ENCODE data around the gene MRPL14. TPM values are rescaled to one million over a fixed set of nuclear protein-coding genes. Genes with fewer than 3 reads are reported as not detected.

Gene MRPL14
- total RNA-seq, 1 donor from 2014 or later: 36.1 TPM

DNA sequence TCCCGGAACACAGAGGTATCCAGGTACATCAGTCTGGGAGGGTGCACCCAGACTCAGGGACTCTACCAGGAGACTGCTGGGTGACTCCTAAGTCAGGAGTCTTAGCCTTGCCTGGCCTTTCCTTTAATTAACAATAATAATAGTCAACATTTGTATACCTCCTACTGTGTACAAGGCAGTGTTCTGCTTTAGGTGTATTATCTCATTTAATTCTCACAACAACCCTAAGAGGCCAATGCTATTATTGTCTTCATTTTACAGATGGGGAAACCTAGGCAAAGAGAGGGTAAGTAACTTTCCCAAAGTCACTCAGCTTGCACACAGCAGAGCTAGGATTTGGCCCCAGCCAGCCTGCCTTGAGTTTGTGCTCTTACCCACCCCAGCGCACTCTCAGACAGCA, 39.6 kb downstream of the MRPL14 start:
- Histone ChIP-seq H3K4me1 (no peaks in the 10 kb centered on the region), H3K36me3 (no peaks in the 10 kb centered on the region), H3K27ac (no peak overlapping the region), H3K9me3 (no peaks in the 10 kb centered on the region), H3K27me3 (no peaks in the 10 kb centered on the region), H3K4me3 (no peak overlapping the region)
- TF ChIP-seq, protein P1, sequence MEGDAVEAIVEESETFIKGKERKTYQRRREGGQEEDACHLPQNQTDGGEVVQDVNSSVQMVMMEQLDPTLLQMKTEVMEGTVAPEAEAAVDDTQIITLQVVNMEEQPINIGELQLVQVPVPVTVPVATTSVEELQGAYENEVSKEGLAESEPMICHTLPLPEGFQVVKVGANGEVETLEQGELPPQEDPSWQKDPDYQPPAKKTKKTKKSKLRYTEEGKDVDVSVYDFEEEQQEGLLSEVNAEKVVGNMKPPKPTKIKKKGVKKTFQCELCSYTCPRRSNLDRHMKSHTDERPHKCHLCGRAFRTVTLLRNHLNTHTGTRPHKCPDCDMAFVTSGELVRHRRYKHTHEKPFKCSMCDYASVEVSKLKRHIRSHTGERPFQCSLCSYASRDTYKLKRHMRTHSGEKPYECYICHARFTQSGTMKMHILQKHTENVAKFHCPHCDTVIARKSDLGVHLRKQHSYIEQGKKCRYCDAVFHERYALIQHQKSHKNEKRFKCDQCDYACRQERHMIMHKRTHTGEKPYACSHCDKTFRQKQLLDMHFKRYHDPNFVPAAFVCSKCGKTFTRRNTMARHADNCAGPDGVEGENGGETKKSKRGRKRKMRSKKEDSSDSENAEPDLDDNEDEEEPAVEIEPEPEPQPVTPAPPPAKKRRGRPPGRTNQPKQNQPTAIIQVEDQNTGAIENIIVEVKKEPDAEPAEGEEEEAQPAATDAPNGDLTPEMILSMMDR (IDR thresholded peaks at IDR 0.05): no peak
- TF ChIP-seq POLR2A (IDR thresholded peaks at IDR 0.05) (no peak), POLR2AphosphoS5 (IDR thresholded peaks at IDR 0.05; ENCODE audit: insufficient read depth in 1 of 2, low read depth in 1 of 2) (no peak)
- intact Hi-C loops (cut with DNase I): no loop called here
- DNase-seq (ENCODE audit: extremely low spot score in 2 of 2): no peak

DNA sequence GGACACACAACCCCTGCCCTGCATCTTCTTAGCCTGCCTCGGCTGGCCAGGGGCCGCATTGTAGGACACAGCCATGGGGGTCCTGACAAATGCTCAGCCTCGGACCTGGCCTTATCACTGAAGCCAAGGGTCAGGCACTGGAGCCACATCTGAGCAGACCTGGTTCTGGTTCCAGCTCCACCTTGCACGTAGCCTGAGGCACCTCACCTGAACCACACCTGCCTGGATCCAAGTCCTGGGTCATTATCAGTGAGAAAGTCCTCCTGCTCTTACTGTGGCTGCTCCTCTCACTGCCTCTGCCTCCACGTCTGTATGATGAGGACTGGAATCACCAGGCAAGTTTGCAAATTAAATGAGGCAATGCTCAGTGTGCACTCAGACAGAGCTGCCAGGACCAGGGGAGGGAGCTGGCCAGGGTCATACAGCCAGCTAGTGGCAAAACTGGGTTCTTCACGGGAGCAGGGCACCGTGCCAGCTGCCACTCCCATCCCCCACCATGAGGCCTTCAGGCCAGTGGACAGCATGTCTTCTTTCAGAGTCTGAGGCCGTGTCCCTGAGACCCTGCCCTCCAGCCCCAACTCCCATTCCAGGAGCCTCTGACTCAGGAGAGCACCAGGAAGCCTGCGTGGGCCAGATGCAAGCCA, 40.2 kb downstream of the MRPL14 start:
- Histone ChIP-seq H3K4me1 (no peaks in the 10 kb centered on the region), H3K36me3 (no peaks in the 10 kb centered on the region), H3K27me3 (no peaks in the 10 kb centered on the region), H3K27ac (no peak overlapping the region), H3K4me3 (no peak overlapping the region), H3K9me3 (no peaks in the 10 kb centered on the region)
- intact Hi-C loops (cut with DNase I): no loop called here
- no peak for TF ChIP-seq POLR2A (IDR thresholded peaks at IDR 0.05)
- TF ChIP-seq, protein P1 (IDR thresholded peaks at IDR 0.05): no peak
- no peak for TF ChIP-seq POLR2AphosphoS5 (IDR thresholded peaks at IDR 0.05; ENCODE audit: insufficient read depth in 1 of 2, low read depth in 1 of 2)
- DNase-seq (ENCODE audit: extremely low spot score in 2 of 2): no peak

DNA sequence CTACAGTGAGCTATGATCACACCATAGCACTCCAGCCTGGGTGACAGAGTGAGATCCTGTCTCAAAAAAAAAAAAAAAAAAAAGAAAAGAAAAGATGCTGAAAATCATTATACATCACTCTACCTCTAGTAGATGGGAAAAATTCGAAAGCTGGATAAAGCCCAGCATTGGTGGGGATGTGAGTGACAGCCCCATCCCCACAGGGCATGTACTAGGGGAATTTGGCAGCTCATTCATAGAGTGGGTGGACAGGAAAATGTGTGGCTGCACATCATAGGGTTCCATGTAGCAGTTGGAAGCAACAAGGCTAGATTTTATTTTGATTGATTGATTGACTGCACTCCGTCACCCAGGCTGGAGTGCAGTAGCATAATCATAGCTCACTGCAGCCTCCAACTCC, 42.0 kb downstream of the MRPL14 start:
- H3K4me3 ChIP-seq: no peak overlapping the region
- H3K9me3 ChIP-seq: no peaks in the 10 kb centered on the region
- intact Hi-C loops (cut with DNase I): no loop called here
- H3K27me3 ChIP-seq: no peaks in the 10 kb centered on the region
- no peaks in the 10 kb centered on the region for H3K4me1 ChIP-seq
- DNase-seq (ENCODE audit: extremely low spot score in 2 of 2): no peak
- H3K36me3 ChIP-seq: no peaks in the 10 kb centered on the region
- no peak for TF ChIP-seq POLR2A (IDR thresholded peaks at IDR 0.05)
- TF ChIP-seq, protein P1 (IDR thresholded peaks at IDR 0.05): no peak
- no peak for TF ChIP-seq POLR2AphosphoS5 (IDR thresholded peaks at IDR 0.05; ENCODE audit: insufficient read depth in 1 of 2, low read depth in 1 of 2)
- H3K27ac ChIP-seq: no peak overlapping the region

DNA sequence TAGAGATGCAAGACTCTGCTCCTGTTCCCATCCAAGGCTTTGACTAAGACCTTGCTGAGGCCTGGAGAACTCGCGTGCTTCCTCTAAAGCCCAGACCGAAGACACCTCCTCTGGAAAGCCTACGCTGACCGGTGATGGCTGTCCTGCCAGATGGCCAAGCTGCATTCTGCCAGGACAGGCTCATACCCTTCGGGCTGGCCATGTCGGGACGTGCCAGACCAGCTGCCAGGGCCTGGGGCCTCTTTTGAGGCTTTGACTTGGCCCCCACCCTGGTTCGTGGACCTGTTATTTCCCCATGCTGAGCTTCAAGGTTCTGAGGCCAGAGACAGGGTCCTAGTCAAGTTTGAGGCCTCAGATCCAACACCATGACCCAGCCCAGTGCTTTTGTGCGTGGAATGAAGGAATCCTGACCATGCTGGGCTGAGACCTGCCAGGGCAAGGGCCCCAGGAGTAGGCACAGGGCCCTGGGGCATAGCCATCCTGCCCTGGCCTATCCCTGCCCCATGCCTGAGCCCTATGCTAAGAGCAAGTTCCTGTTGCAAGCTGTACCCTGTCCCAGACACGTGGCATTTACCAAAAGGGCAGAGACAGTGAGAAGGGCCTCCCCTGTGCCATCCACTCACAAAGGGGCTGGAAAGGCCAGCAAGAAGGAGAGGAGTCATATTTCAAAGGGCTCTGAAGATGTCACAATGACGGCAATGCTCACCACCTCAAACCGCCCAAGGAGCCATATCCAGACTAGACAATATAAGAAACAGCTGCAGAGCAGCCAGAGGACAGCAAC, 42.8 kb downstream of the MRPL14 start:
- peaks cover 2% of the 10 kb centered on the region for H3K4me1 ChIP-seq
- no peaks in the 10 kb centered on the region for H3K27me3 ChIP-seq
- no peaks in the 10 kb centered on the region for H3K36me3 ChIP-seq
- DNase-seq (ENCODE audit: extremely low spot score in 2 of 2): no peak
- no peak overlapping the region for H3K4me3 ChIP-seq
- intact Hi-C loops (cut with DNase I): no loop called here
- no peaks in the 10 kb centered on the region for H3K9me3 ChIP-seq
- no peak overlapping the region for H3K27ac ChIP-seq
- TF ChIP-seq POLR2A (IDR thresholded peaks at IDR 0.05) (no peak), POLR2AphosphoS5 (IDR thresholded peaks at IDR 0.05; ENCODE audit: insufficient read depth in 1 of 2, low read depth in 1 of 2) (no peak)
- TF ChIP-seq, protein P1 (IDR thresholded peaks at IDR 0.05): no peak

DNA sequence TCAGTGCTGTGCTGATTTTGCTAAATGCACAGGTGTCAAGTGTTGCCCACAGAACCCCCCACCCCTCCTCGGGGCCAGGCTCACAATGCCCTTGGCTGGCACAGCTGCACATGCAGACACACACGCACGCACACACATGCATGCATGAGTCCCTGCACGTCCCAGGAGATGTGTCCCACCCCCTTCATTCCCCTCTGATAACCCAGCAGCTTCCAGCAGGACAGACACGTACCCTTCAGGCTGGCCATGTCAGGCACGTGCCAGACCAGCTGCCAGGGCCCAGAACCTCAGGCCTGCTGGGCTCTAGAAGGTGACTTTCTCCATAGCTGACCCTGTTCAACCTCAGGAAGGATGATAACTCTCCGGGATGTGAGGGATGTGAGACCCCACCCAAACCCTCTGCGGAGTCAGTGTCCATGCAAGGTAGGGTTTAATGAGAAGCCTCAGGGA, 44.4 kb downstream of the MRPL14 start:
- H3K27me3 ChIP-seq: no peaks in the 10 kb centered on the region
- no peak overlapping the region for H3K4me3 ChIP-seq
- no peak overlapping the region for H3K27ac ChIP-seq
- no peaks in the 10 kb centered on the region for H3K36me3 ChIP-seq
- H3K4me1 ChIP-seq: peaks cover 10% of the 10 kb centered on the region
- intact Hi-C loops (cut with DNase I): no loop called here
- TF ChIP-seq, protein P1 (IDR thresholded peaks at IDR 0.05): no peak
- TF ChIP-seq POLR2A (IDR thresholded peaks at IDR 0.05) (no peak), POLR2AphosphoS5 (IDR thresholded peaks at IDR 0.05; ENCODE audit: insufficient read depth in 1 of 2, low read depth in 1 of 2) (no peak)
- H3K9me3 ChIP-seq: no peaks in the 10 kb centered on the region
- DNase-seq (ENCODE audit: extremely low spot score in 2 of 2): no peak
